H1 (cell line): ENCODE measurements around the gene SP4. TPM values are rescaled to one million over a fixed set of nuclear protein-coding genes. Genes with fewer than 3 reads are reported as not detected.

Experiments
- ATF3 ChIP-seq: IDR thresholded peaks from 2 replicates; pipeline ENCODE4 v1.6.1; 2011; ENCODE audit warnings: low read depth, mild to moderate bottlenecking, low read length; ENCODE audit not compliant: insufficient read depth
- CBX8 ChIP-seq: fragments of 300-800, 300-1000 bp; sonication (generic); IDR thresholded peaks from 2 replicates; pipeline ENCODE4 v1.7.1; 2016; ENCODE audit warnings: low read depth, low read length, borderline replicate concordance
- RXRA ChIP-seq: IDR thresholded peaks from 2 replicates; pipeline ENCODE4 v1.6.1; 2011; ENCODE audit warnings: low read depth, mild to moderate bottlenecking, low read length, moderate library complexity; ENCODE audit not compliant: insufficient read depth
- polyA plus RNA-seq, 7 experiments: library from polyadenylated mRNA; depleted of rRNA in 3 of 7; stranded (reverse) in 5 of 7; unstranded in 2 of 7; fragments of >200 nt in 5 of 7; fragments of 200-250 nt in 2 of 7; gene quantifications; 1 replicate in 5 of 7; 2 replicates in 1 of 7; 4 replicates in 1 of 7; pipeline versions ENCODE4 v1.2.1 to v1.2.3, GENCODE V29; 2011 to 2013; ENCODE audit warnings: missing spikeins in 2 of 7, mixed read lengths in 2 of 7
- total RNA-seq: library from RNA; stranded (reverse); fragmentation: NEBNext Ultra II Directional; extraction: Animal tissue kit (Norgen Biotek cat#: 25700); gene quantifications from 2 replicates; pipeline ENCODE4 v1.2.1, GENCODE V29; 2021

Gene SP4
- total and polyA plus RNA-seq, 2 of the 8 experiments (the other 6 are each of a cell fraction or from before 2014, with no cell fraction given): 10.0 to 24.0 TPM

GRCh38 chr7:21544303-21544656, 116.4 kb downstream of the SP4 start (continued):
- no peak for TF ChIP-seq ATF3
- TF ChIP-seq RXRA: no peak
- TF ChIP-seq CBX8: no peak
